RWPE2 (cell line): Measurements from ENCODE around the gene CHP1.
"Not testable (repeated sequence)": the region's sequence is repeated elsewhere in the genome, so short reads cannot be mapped to it uniquely, and the experiment has no call there.

Source experiments
- ATAC-seq: fragments of 200-7000 bp; cut with Tn5 transposase; 3 replicates; pipeline ENCODE4 v1.9.1; 2021; ENCODE audit warnings: low read depth
- DNase-seq: peaks from one replicate; pipeline ENCODE4 v3.0.0-alpha.2; 2020; ENCODE audit warnings: low spot score
- H3K27ac ChIP-seq: fragments of 450-650 bp; 2 replicates; pipeline ENCODE4 v1.5.1; 2017; ENCODE audit warnings: mild to moderate bottlenecking; ENCODE audit not compliant: poor library complexity, severe bottlenecking
- H3K27me3 ChIP-seq: fragments of 250-450 bp; sonication (Bioruptor Pico); 2 replicates; pipeline ENCODE4 v1.5.1; 2021; ENCODE audit warnings: mild to moderate bottlenecking, moderate library complexity; ENCODE audit not compliant: insufficient read depth, poor library complexity, severe bottlenecking
- H3K36me3 ChIP-seq: fragments of 250-450 bp; sonication (Bioruptor Pico); 2 replicates; pipeline ENCODE4 v1.5.1; 2020; ENCODE audit warnings: low read depth, mild to moderate bottlenecking, moderate library complexity
- H3K4me1 ChIP-seq: fragments of 250-450 bp; sonication (Bioruptor Pico); 2 replicates; pipeline ENCODE4 v1.5.1; 2021; ENCODE audit warnings: mild to moderate bottlenecking, moderate library complexity; ENCODE audit not compliant: insufficient read depth, poor library complexity, severe bottlenecking
- H3K4me3 ChIP-seq: fragments of 250-450 bp; sonication (Bioruptor Pico); 2 replicates; pipeline ENCODE4 v1.5.1; 2021; ENCODE audit warnings: mild to moderate bottlenecking, moderate library complexity; ENCODE audit not compliant: severe bottlenecking
- H3K9me3 ChIP-seq: fragments of 250-450 bp; sonication (Bioruptor Pico); 2 replicates; pipeline ENCODE4 v1.5.1; 2021; ENCODE audit warnings: mild to moderate bottlenecking, moderate library complexity; ENCODE audit not compliant: severe bottlenecking
- CTCF ChIP-seq: fragments of 450-650 bp; IDR thresholded peaks from one replicate; pipeline ENCODE4 v1.5.1; 2017; ENCODE audit warnings: mild to moderate bottlenecking, moderate library complexity; ENCODE audit not compliant: poor library complexity, severe bottlenecking

CHP1 gene

GRCh38 chr15:41219381-41219780, 11.7 kb upstream of the CHP1 start:
- H3K4me3 ChIP-seq: no peak overlapping the region
- DNase-seq (no peak), ATAC-seq (no peak)
- no peaks in the 10 kb centered on the region for H3K9me3 ChIP-seq
- H3K36me3 ChIP-seq: no peaks in the 10 kb centered on the region
- H3K27me3 ChIP-seq: no peaks in the 10 kb centered on the region
- TF ChIP-seq CTCF: no peak
- H3K27ac ChIP-seq: no peak overlapping the region
- H3K4me1 ChIP-seq: no peaks in the 10 kb centered on the region

GRCh38 chr15:41230345-41230649, 771 bp upstream of the CHP1 start:
- DNase-seq (no peak), ATAC-seq (no peak)
- Histone ChIP-seq H3K27ac (peak overlapping the region; percentile 43), H3K4me3 (peak overlapping the region; percentile 74), H3K4me1 (peaks cover 13% of the 10 kb centered on the region), H3K9me3 (no peaks in the 10 kb centered on the region), H3K36me3 (peaks cover 15% of the 10 kb centered on the region), H3K27me3 (no peaks in the 10 kb centered on the region)
- no peak for TF ChIP-seq CTCF

GRCh38 chr15:41231422-41232226, 556 bp downstream of the CHP1 start:
- peaks cover 13% of the 10 kb centered on the region for H3K4me1 ChIP-seq
- no peaks in the 10 kb centered on the region for H3K27me3 ChIP-seq
- no peaks in the 10 kb centered on the region for H3K9me3 ChIP-seq
- H3K36me3 ChIP-seq: peaks cover 15% of the 10 kb centered on the region
- no peak for DNase-seq
- no peak for TF ChIP-seq CTCF
- peak; percentile 60 for ATAC-seq
- H3K27ac ChIP-seq: peak overlapping the region; percentile 43
- H3K4me3 ChIP-seq: peak overlapping the region; percentile 74

GRCh38 chr15:41233367-41233771, 2.3 kb downstream of the CHP1 start:
- Histone ChIP-seq H3K4me1 (peaks cover 13% of the 10 kb centered on the region), H3K27me3 (no peaks in the 10 kb centered on the region), H3K9me3 (no peaks in the 10 kb centered on the region), H3K4me3 (no peak overlapping the region), H3K36me3 (peaks cover 15% of the 10 kb centered on the region), H3K27ac (peak overlapping the region; percentile 0)
- no peak for TF ChIP-seq CTCF
- ATAC-seq (peak; percentile 22; the same call in 1 of the 3 replicates), DNase-seq (no peak)

GRCh38 chr15:41235228-41235627, 4.2 kb downstream of the CHP1 start:
- H3K27me3 ChIP-seq, H3K9me3 ChIP-seq, H3K4me3 ChIP-seq, H3K27ac ChIP-seq, DNase-seq, ATAC-seq: not testable (repeated sequence)
- Histone ChIP-seq H3K4me1 (peaks cover 13% of the 10 kb centered on the region), H3K36me3 (peaks cover 21% of the 10 kb centered on the region)
